Glutamatergic neuron (in vitro differentiated cells): Measurements from ENCODE around the gene PALLD. TPM values are rescaled to one million over a fixed set of nuclear protein-coding genes. Genes with fewer than 3 reads are reported as not detected.

Source experiments
- DNase-seq: peaks from one replicate; pipeline ENCODE4 v3.0.0; 2022
- H3K27ac Mint-ChIP-seq: one replicate; pipeline ENCODE4 v1.8.0; 2020; ENCODE audit warnings: mild to moderate bottlenecking, mixed read lengths, inconsistent platforms; ENCODE audit not compliant: unreplicated experiment
- H3K27me3 Mint-ChIP-seq: one replicate; pipeline ENCODE4 v1.8.0; 2020; ENCODE audit warnings: mild to moderate bottlenecking, moderate library complexity, mixed read lengths, inconsistent platforms; ENCODE audit not compliant: unreplicated experiment
- H3K36me3 Mint-ChIP-seq: one replicate; pipeline ENCODE4 v1.8.0; 2020; ENCODE audit warnings: mild to moderate bottlenecking, mixed read lengths, inconsistent platforms; ENCODE audit not compliant: unreplicated experiment
- H3K4me1 Mint-ChIP-seq: one replicate; pipeline ENCODE4 v1.8.0; 2020; ENCODE audit warnings: mild to moderate bottlenecking, low read depth, mixed read lengths, inconsistent platforms; ENCODE audit not compliant: unreplicated experiment
- H3K4me3 Mint-ChIP-seq: one replicate; pipeline ENCODE4 v1.8.0; 2020; ENCODE audit warnings: mild to moderate bottlenecking, mixed read lengths, inconsistent platforms; ENCODE audit not compliant: unreplicated experiment
- H3K9me3 Mint-ChIP-seq: one replicate; pipeline ENCODE4 v1.8.0; 2020; ENCODE audit warnings: mild to moderate bottlenecking, moderate library complexity, mixed read lengths, inconsistent platforms; ENCODE audit not compliant: unreplicated experiment
- total RNA-seq: library from RNA; stranded (reverse); fragmentation: NEBNext Ultra II Directional; extraction: Animal tissue kit (Norgen Biotek cat#: 25700); gene quantifications from one replicate; pipeline ENCODE4 v1.2.1, GENCODE V29; 2021; ENCODE audit not compliant: unreplicated experiment
- TF ChIP-seq, protein P1 (sequence below): fragments of 200-600 bp; sonication (generic); IDR thresholded peaks from one replicate; pipeline ENCODE4 v1.5.0; 2021; ENCODE audit not compliant: partially characterized antibody, unreplicated experiment

PALLD gene
- total RNA-seq, 1 donor from 2014 or later: 37.5 TPM

DNA sequence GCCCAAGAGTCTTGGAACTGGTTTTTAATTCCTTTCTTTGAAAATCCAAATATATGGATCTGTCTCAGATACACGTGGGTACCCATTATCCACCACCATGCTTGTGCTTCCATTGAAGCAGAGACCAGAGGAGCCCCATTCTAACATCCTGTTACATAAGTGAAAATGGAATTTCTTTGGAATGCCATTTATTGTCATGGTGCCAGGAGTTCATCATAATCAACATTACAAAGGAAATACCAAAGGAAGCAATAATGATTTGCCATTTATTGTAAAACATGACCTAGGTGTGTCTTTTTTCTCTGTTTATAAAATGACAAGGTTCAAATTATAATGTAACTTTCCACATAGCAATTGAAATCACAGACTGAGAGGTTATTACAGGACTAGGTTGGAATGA lies 61.7 kb downstream of the PALLD start:
- Mint-ChIP-seq H3K27me3 (no peaks in the 10 kb centered on the region), H3K4me1 (no peaks in the 10 kb centered on the region), H3K4me3 (no peak overlapping the region), H3K9me3 (no peaks in the 10 kb centered on the region), H3K36me3 (no peaks in the 10 kb centered on the region), H3K27ac (no peak overlapping the region)
- no peak for DNase-seq
- TF ChIP-seq, protein P1, sequence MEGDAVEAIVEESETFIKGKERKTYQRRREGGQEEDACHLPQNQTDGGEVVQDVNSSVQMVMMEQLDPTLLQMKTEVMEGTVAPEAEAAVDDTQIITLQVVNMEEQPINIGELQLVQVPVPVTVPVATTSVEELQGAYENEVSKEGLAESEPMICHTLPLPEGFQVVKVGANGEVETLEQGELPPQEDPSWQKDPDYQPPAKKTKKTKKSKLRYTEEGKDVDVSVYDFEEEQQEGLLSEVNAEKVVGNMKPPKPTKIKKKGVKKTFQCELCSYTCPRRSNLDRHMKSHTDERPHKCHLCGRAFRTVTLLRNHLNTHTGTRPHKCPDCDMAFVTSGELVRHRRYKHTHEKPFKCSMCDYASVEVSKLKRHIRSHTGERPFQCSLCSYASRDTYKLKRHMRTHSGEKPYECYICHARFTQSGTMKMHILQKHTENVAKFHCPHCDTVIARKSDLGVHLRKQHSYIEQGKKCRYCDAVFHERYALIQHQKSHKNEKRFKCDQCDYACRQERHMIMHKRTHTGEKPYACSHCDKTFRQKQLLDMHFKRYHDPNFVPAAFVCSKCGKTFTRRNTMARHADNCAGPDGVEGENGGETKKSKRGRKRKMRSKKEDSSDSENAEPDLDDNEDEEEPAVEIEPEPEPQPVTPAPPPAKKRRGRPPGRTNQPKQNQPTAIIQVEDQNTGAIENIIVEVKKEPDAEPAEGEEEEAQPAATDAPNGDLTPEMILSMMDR: no peak

DNA sequence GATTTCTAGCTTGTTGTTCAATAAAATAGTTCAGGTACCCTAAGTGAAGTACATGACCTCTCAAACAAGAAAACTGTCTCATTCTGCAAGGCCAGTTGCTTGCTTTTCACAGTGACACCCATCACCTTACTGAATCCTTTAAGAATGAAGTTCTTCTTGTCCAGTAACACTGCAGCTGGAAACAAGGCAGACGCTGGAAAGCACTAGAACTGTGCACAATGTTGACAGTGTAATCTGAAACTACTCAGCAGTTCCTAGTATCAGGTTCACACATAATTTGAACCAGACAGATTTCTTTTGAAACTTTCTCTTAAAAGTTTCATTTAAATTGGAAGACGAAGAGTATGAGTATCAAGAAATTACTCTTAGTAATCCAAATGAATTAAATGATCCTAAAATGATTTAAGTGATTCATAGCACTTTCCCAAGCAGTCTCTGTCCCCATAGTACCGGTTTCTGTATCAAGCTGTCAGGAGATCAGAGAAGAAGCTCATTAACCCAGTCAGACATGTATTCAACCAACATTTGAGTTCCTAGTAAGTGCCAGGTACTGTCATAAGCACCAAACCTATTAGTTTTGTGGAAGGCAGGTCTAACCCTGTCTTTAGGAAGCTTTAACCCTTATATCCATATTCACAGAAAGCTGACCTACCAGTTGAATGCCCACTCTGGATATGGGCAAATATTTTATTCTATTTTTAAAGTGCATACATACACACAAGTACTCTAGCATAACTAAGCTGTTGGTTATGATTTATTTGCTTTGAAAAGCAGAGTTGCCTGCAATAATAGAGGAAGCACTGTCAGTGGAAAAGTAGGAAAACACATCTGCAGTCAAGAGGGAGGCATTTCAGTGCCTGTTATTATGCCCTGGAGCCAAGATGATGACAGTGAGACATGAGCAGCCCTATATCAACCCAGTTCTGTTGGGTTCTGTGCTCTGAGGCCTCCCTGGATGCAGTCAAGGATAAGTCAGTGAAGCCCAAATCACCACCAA lies 63.6 kb downstream of the PALLD start:
- Mint-ChIP-seq H3K9me3 (no peaks in the 10 kb centered on the region), H3K4me1 (no peaks in the 10 kb centered on the region), H3K27ac (no peak overlapping the region), H3K36me3 (no peaks in the 10 kb centered on the region), H3K27me3 (no peaks in the 10 kb centered on the region), H3K4me3 (no peak overlapping the region)
- TF ChIP-seq, protein P1: no peak
- DNase-seq: no peak

DNA sequence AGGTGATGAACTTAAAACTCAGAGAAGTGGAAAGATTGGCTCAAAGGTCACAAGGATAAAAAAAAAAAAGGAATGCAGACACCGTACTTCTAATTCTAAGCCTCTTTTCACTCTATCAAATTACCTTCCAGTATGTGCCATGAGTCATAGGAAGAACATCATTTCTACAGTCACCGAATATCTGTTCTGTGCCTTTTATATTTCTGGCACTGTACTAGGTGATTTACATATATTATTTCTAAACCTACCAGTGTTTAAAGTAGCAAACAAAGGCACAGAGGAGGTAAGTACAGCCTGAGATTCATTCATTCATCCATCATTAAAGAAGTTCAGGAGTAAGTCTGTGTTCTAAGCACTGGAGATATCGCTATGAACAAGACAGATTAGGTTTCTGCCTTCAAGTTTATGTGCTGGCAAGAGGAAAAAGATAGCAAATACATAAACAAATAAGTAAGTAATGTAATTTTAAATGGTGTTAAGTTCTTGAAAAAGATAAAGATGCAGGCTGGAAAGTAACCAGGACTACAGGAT lies 65.3 kb downstream of the PALLD start:
- Mint-ChIP-seq H3K4me3 (no peak overlapping the region), H3K27ac (no peak overlapping the region), H3K4me1 (no peaks in the 10 kb centered on the region), H3K36me3 (no peaks in the 10 kb centered on the region), H3K9me3 (no peaks in the 10 kb centered on the region), H3K27me3 (no peaks in the 10 kb centered on the region)
- TF ChIP-seq, protein P1: no peak
- no peak for DNase-seq

DNA sequence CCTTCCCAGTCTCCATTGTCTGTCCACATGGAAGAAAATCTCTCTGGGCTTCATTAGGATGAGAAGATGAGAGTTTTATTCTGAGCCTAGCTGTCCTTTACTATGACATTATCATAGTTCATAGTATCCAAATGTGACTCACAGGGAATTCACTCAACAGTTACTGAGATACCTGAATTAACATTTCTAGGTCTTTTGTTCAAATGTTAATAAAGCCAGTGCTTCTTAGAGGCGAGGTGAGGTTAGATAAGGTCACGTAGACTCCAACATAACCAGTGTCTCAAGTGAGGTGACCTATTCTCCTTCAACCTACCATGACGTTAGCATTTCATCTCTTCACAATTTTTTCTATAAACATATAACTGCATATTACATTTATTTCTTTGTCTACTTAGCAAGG lies 67.2 kb downstream of the PALLD start:
- TF ChIP-seq, protein P1: no peak
- Mint-ChIP-seq H3K27me3 (no peaks in the 10 kb centered on the region), H3K9me3 (no peaks in the 10 kb centered on the region), H3K27ac (no peak overlapping the region), H3K4me1 (peaks cover 2% of the 10 kb centered on the region), H3K36me3 (no peaks in the 10 kb centered on the region), H3K4me3 (no peak overlapping the region)
- no peak for DNase-seq

DNA sequence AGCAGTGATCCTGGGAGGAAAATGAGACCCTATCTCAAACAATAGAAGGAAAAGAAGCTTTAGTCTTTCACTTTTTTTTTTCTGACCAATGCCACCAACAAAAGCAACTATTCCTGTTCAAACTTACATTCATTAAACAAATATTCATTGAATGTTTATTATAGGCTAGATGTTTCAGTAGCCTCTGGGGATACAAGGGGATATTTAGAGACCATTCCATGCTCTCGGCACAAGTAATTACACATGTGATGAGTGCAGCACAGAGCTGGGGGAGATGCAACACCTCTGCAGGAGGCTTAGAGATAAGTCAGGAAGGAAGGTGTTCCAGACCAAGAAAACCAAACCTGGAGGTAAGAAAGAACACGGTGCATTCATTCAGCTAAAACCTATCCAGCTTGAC lies 68.3 kb downstream of the PALLD start:
- no peak overlapping the region for H3K27ac Mint-ChIP-seq

More for the DNA sequence above, 68.3 kb downstream of the PALLD start:
- TF ChIP-seq, protein P1: no peak
- H3K4me1 Mint-ChIP-seq: peaks cover 11% of the 10 kb centered on the region
- H3K4me3 Mint-ChIP-seq: no peak overlapping the region
- no peaks in the 10 kb centered on the region for H3K9me3 Mint-ChIP-seq
- no peaks in the 10 kb centered on the region for H3K36me3 Mint-ChIP-seq
- no peaks in the 10 kb centered on the region for H3K27me3 Mint-ChIP-seq
- DNase-seq: no peak
